ENCODE results near the gene KLK6. TPM values are rescaled to one million over a fixed set of nuclear protein-coding genes. Genes with fewer than 3 reads are reported as not detected.

The KLK6 gene
- total and polyA plus RNA-seq, 2 donors (not counting 3 experiments of a cell fraction or from before 2014, with no cell fraction given): 0.12 TPM; not detected in 1

DNA sequence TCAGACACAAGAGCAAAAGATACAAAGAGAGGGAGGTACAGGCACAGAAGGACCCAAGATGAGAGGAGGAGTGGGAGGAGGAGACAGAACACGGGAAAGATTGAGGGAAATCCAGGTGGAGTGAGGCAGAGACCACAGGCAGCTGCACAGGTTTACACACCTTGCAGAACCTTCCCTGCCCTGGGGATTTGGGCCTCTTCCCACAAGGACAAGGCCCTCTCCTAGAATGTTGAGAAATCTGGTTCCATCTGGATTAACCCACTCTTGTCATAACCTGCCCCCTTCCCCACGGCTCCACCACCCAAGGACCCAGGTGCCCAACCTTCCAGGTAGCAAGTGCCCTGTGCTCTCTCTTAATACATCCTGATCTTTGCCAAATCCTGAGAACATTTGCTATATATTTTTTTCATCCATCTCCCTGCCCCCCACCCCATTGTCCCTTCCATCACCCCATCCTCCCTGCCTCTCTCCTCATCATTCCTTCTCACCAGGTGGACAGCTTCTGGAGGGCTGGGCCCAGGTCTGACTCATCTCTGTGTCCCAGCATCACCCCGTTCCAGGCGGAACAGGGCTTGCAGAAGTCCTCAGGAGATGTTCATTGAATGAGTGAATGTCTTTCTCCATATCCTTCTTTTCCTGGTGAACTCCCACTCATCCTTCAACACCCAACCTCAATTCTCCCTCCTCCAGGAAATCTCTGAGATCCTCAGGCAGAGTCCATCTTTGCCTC, 40.8 kb upstream of the KLK6 start:
- Histone ChIP-seq H3K36me3 (ENCODE audit: control insufficient read depth in 2 of 2, extremely low read depth in 1 of 2, insufficient read depth in 2 of 2, low read length in 2 of 2) (no peaks in the 10 kb centered on the region), H3K27me3 (ENCODE audit: control insufficient read depth in 2 of 2, insufficient read depth in 2 of 2, low read length in 2 of 2) (no peaks in the 10 kb centered on the region), H3K9ac (replicated peaks; ENCODE audit: extremely low read depth, insufficient read depth, low read length) (no peak overlapping the region), H3K79me2 (ENCODE audit: control insufficient read depth, insufficient read depth, low read length) (no peaks in the 10 kb centered on the region), H3K4me2 (ENCODE audit: insufficient read depth, low read length) (no peak overlapping the region), H2AFZ (ENCODE audit: low read depth, low read length) (no peak overlapping the region), H3K9me1 (replicated peaks; ENCODE audit: control insufficient read depth, extremely low read depth, insufficient read depth, low read length) (no peaks in the 10 kb centered on the region), H3K4me1 (ENCODE audit: control insufficient read depth, extremely low read depth, insufficient read depth, low read length) (no peaks in the 10 kb centered on the region), H3K4me3 (replicated peaks in 1 of 3; ENCODE audit: insufficient read depth in 1 of 3, low read depth in 1 of 3, low read length in 3 of 3) (no peak overlapping the region), H3K27ac (ENCODE audit: insufficient read depth, low read depth, low read length) (no peak overlapping the region), H4K20me1 (replicated peaks; ENCODE audit: control insufficient read depth, extremely low read depth, insufficient read depth, low read length) (no peaks in the 10 kb centered on the region), H3K9me3 (replicated peaks; ENCODE audit: control insufficient read depth, insufficient read depth, low read length) (no peaks in the 10 kb centered on the region)
- POLR2A ChIA-PET: no interaction called here
- DNase-seq (ENCODE audit: low read depth, low spot score) (no peak), FAIRE-seq (no peak)
- intact Hi-C loops (cut with micrococcal nuclease) (no loop called here), dilution Hi-C loops (cut with MboI; ENCODE audit: extremely low pct_ligation_motif_present, low sequenced_read_pairs) (no loop called here)
- no peak for TF ChIP-seq GATA2 (IDR thresholded peaks at IDR 0.05; ENCODE audit: insufficient read depth, insufficient read length, low read depth, low read length)
- no peak for TF ChIP-seq EZH2 (IDR thresholded peaks at IDR 0.05; ENCODE audit: borderline replicate concordance, low read depth, low read length, severe bottlenecking)
- no peak for TF ChIP-seq FOS (IDR thresholded peaks at IDR 0.05; ENCODE audit: borderline replicate concordance, insufficient read depth, low read length)
- TF ChIP-seq MYC (IDR thresholded peaks at IDR 0.05; ENCODE audit: low read depth, low read length): no peak
- TF ChIP-seq, protein P1, sequence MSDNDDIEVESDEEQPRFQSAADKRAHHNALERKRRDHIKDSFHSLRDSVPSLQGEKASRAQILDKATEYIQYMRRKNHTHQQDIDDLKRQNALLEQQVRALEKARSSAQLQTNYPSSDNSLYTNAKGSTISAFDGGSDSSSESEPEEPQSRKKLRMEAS (IDR thresholded peaks at IDR 0.05; ENCODE audit: insufficient read depth, insufficient read length): no peak
- no peak for TF ChIP-seq JUN (IDR thresholded peaks at IDR 0.05; ENCODE audit: borderline replicate concordance, insufficient read depth, insufficient read length, low read depth)
- TF ChIP-seq POLR2AphosphoS5 (IDR thresholded peaks at IDR 0.05; ENCODE audit: insufficient read depth, low read depth, low read length): no peak
- no peak for TF ChIP-seq POLR2A (IDR thresholded peaks at IDR 0.05; ENCODE audit: low read depth, low read length)
- TF ChIP-seq, protein P2, sequence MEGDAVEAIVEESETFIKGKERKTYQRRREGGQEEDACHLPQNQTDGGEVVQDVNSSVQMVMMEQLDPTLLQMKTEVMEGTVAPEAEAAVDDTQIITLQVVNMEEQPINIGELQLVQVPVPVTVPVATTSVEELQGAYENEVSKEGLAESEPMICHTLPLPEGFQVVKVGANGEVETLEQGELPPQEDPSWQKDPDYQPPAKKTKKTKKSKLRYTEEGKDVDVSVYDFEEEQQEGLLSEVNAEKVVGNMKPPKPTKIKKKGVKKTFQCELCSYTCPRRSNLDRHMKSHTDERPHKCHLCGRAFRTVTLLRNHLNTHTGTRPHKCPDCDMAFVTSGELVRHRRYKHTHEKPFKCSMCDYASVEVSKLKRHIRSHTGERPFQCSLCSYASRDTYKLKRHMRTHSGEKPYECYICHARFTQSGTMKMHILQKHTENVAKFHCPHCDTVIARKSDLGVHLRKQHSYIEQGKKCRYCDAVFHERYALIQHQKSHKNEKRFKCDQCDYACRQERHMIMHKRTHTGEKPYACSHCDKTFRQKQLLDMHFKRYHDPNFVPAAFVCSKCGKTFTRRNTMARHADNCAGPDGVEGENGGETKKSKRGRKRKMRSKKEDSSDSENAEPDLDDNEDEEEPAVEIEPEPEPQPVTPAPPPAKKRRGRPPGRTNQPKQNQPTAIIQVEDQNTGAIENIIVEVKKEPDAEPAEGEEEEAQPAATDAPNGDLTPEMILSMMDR (IDR thresholded peaks at IDR 0.05; ENCODE audit: extremely low read depth in 1 of 2, insufficient read depth in 1 of 2, low read depth in 1 of 2, low read length in 2 of 2): no peak
- CTCF ChIA-PET: interaction anchor here (1.5 kb wide), 1 partner anchor 11 kb away, joined by 6 read pairs; no protein-coding TSS in a partner anchor
- no TSS peak for BruUV-seq (replicated peaks)

All from endothelial cell of umbilical vein (primary cell).